Gastrocnemius medialis (tissue), 4 donors: ENCODE data around the gene RETREG1.

Source experiments
- POLR2A ChIP-seq, 2 donors: fragments of 450-650 bp; IDR thresholded peaks; one replicate each; pipeline ENCODE4 v1.6.1; 2017; ENCODE audit warnings: antibody characterized with exemption in 2 of 2, mild to moderate bottlenecking in 2 of 2, moderate library complexity in 2 of 2
- TF ChIP-seq, protein P1 (sequence below), 5 experiments: fragments of 450-650 bp in 3 of 5; fragments of 200-600 bp in 2 of 5; sonication (generic) in 2 of 5; IDR thresholded peaks in 4 of 5; conservative IDR thresholded peaks in 1 of 5; 1 replicate in 4 of 5; 2 replicates in 1 of 5; pipeline ENCODE4 v1.5.1; 2016 to 2019; ENCODE audit warnings: antibody characterized with exemption in 5 of 5, mild to moderate bottlenecking in 3 of 5, moderate library complexity in 3 of 5

DNA sequence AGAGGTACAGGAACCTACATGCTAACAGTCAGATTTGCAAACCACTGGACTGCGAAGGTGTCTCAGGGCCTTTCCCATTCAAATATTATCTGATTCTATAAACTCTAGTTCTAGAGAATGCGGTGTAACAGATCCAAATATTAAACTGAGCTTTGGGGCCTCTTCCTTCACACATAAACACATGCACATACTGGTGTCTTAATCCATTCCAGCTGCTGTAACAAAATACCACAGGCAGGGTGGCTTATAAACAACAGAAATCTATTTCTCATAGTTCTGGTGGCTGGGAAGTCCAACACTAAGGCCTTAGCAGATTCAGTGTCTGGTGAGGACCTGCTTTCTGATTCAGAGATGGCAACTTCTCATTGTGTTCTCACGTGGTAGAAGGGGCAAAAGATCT lies 30.2 kb downstream of the RETREG1 start:
- TF ChIP-seq POLR2A (IDR thresholded peaks at IDR 0.05) = no peak
- TF ChIP-seq, protein P1, sequence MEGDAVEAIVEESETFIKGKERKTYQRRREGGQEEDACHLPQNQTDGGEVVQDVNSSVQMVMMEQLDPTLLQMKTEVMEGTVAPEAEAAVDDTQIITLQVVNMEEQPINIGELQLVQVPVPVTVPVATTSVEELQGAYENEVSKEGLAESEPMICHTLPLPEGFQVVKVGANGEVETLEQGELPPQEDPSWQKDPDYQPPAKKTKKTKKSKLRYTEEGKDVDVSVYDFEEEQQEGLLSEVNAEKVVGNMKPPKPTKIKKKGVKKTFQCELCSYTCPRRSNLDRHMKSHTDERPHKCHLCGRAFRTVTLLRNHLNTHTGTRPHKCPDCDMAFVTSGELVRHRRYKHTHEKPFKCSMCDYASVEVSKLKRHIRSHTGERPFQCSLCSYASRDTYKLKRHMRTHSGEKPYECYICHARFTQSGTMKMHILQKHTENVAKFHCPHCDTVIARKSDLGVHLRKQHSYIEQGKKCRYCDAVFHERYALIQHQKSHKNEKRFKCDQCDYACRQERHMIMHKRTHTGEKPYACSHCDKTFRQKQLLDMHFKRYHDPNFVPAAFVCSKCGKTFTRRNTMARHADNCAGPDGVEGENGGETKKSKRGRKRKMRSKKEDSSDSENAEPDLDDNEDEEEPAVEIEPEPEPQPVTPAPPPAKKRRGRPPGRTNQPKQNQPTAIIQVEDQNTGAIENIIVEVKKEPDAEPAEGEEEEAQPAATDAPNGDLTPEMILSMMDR (IDR thresholded peaks at IDR 0.05 in 4 of 5, conservative IDR thresholded peaks at IDR 0.05 in 1 of 5) = no peak
